SU-DHL-6 (cell line): ENCODE measurements around the gene ARHGEF4.

Experiments used
- H2AFZ ChIP-seq: fragments of 200-600 bp; sonication (generic); 2 replicates; pipeline ENCODE4 v1.6.1; 2014; ENCODE audit warnings: low read depth, mild to moderate bottlenecking, moderate library complexity, mixed read lengths, antibody characterized with exemption, low read length; ENCODE audit not compliant: severe bottlenecking
- H3F3A ChIP-seq: fragments of 200-600 bp; shearing (Covaris generic); 2 replicates; pipeline ENCODE4 v1.6.0; 2016; ENCODE audit warnings: antibody characterized with exemption, mild to moderate bottlenecking; ENCODE audit not compliant: insufficient read depth
- H3K27ac ChIP-seq: fragments of 200-600 bp; sonication (generic); 2 replicates; pipeline ENCODE4 v1.5.1; 2016; ENCODE audit warnings: low read depth, mild to moderate bottlenecking, low read length, moderate library complexity, mixed read lengths
- H3K27me3 ChIP-seq: fragments of 200-600 bp; sonication (generic), shearing (Covaris generic); 2 replicates; pipeline ENCODE4 v1.6.0; 2014; ENCODE audit warnings: mild to moderate bottlenecking, low read length
- H3K36me3 ChIP-seq: fragments of 200-600 bp; sonication (generic); 2 replicates; pipeline ENCODE4 v1.6.1; 2014; ENCODE audit warnings: mild to moderate bottlenecking, low read length, mixed read lengths
- H3K4me2 ChIP-seq: fragments of 300-600, 200-600 bp; shearing (Covaris generic), sonication (generic); 2 replicates; pipeline ENCODE4 v1.6.0; 2014; ENCODE audit warnings: low read length, low read depth, mild to moderate bottlenecking; ENCODE audit not compliant: poor library complexity, severe bottlenecking
- H3K4me3 ChIP-seq: fragments of 200-600 bp; sonication (generic); 2 replicates; pipeline ENCODE4 v1.5.1; 2014; ENCODE audit warnings: antibody characterized with exemption, low read length, mild to moderate bottlenecking, mixed read lengths; ENCODE audit not compliant: insufficient read depth, poor library complexity, severe bottlenecking
- H3K79me2 ChIP-seq: fragments of 200-600 bp; sonication (generic); 2 replicates; pipeline ENCODE4 v1.6.1; 2014; ENCODE audit warnings: mild to moderate bottlenecking, low read length, moderate library complexity; ENCODE audit not compliant: insufficient read depth
- H3K9ac ChIP-seq: fragments of 200-600 bp; sonication (generic); 2 replicates; pipeline ENCODE4 v1.7.0; 2014; ENCODE audit warnings: mild to moderate bottlenecking, low read length
- H3K9me2 ChIP-seq: fragments of 200-600 bp; sonication (generic); replicated peaks from 2 replicates; pipeline ENCODE4 v1.6.1; 2014; ENCODE audit warnings: low read length; ENCODE audit not compliant: insufficient read depth
- H3K9me3 ChIP-seq: fragments of 200-600 bp; sonication (generic); 2 replicates; pipeline ENCODE4 v1.6.1; 2014; ENCODE audit warnings: low read length, mixed read lengths; ENCODE audit not compliant: insufficient read depth
- H4K20me1 ChIP-seq: fragments of 200-600 bp; sonication (generic); 2 replicates; pipeline ENCODE4 v1.6.1; 2014; ENCODE audit warnings: low read depth, mild to moderate bottlenecking, antibody characterized with exemption, low read length, moderate library complexity, mixed read lengths
- EZH2phosphoT487 ChIP-seq: fragments of 200-600 bp; sonication (generic), shearing (Covaris generic); conservative IDR thresholded peaks from 2 replicates; pipeline ENCODE4 v1.6.1; 2018; ENCODE audit warnings: mild to moderate bottlenecking, antibody characterized with exemption, low read length, moderate library complexity, mixed read lengths
- TF ChIP-seq, protein P1 (sequence below): fragments of 200-600 bp; sonication (generic); IDR thresholded peaks from one replicate; pipeline ENCODE4 v1.5.1; 2017; ENCODE audit warnings: antibody characterized with exemption, mild to moderate bottlenecking, low read length, moderate library complexity; ENCODE audit not compliant: insufficient read depth, poor library complexity, severe bottlenecking

The ARHGEF4 gene

DNA sequence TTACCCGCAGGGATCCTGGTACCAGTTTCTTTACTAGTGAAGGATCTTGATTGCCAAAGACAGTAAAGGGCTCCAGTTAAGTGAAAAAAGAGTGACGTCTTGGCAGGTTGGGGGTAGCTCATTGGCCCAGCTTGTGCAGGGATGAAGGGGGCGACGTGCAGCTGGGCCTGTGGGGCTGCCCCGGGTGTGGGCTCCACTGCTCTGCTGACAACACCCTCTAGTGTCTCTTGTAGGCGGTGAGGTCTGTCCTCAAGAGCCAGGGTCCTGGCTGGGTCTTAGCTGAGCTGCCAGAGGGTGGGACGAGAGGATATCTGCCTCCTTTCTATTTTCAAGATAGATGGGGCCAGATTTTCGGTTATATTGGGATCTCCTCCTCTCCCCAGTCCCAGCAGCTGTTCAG lies 6.1 kb downstream of the ARHGEF4 start:
- H3K27me3 ChIP-seq: no peaks in the 10 kb centered on the region
- no peaks in the 10 kb centered on the region for H3K36me3 ChIP-seq
- H3K9me2 ChIP-seq: no peaks in the 10 kb centered on the region
- no peak overlapping the region for H3K9ac ChIP-seq
- no peak overlapping the region for H3K27ac ChIP-seq
- H4K20me1 ChIP-seq: no peaks in the 10 kb centered on the region
- no peak overlapping the region for H2AFZ ChIP-seq
- no peak overlapping the region for H3K4me3 ChIP-seq
- TF ChIP-seq EZH2phosphoT487: no peak
- TF ChIP-seq, protein P1, sequence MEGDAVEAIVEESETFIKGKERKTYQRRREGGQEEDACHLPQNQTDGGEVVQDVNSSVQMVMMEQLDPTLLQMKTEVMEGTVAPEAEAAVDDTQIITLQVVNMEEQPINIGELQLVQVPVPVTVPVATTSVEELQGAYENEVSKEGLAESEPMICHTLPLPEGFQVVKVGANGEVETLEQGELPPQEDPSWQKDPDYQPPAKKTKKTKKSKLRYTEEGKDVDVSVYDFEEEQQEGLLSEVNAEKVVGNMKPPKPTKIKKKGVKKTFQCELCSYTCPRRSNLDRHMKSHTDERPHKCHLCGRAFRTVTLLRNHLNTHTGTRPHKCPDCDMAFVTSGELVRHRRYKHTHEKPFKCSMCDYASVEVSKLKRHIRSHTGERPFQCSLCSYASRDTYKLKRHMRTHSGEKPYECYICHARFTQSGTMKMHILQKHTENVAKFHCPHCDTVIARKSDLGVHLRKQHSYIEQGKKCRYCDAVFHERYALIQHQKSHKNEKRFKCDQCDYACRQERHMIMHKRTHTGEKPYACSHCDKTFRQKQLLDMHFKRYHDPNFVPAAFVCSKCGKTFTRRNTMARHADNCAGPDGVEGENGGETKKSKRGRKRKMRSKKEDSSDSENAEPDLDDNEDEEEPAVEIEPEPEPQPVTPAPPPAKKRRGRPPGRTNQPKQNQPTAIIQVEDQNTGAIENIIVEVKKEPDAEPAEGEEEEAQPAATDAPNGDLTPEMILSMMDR: no peak
- H3F3A ChIP-seq: no peaks in the 10 kb centered on the region
- H3K79me2 ChIP-seq: no peaks in the 10 kb centered on the region
- H3K9me3 ChIP-seq: no peaks in the 10 kb centered on the region
- no peak overlapping the region for H3K4me2 ChIP-seq

DNA sequence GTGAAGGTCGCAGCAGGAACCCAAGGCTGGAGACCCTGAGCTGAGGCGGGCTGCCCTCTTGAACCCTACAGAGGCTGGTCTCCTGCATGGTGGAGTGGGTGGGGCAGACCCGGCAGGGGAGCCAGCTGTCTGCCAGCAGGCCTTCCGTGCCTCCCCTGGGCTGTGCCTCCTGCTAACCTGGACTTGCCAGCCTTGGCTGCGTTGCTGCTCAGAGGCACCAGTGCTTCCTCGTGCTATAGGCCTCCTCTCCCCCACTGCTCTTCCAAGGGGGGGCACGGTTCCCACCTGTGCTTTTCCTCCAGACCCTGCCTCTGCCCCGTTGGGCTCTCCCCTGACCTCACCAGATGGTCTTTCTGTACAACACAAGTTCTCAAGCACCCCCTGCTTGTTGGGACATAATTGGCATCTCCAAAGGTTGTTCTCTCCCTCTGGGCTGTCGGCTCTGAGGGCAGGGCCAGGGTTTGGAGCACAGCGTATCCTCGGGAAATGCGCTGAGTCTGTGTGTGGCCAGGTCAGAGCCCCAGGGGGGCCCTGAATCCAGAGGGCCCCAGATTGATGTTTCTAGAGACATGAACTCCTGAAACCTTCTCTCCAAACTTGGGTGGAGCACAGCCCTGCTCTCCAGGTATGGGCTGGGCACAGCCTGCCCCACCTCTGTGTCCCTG lies 6.7 kb downstream of the ARHGEF4 start:
- Histone ChIP-seq H3K79me2 (no peaks in the 10 kb centered on the region), H3K4me2 (no peak overlapping the region), H3K36me3 (no peaks in the 10 kb centered on the region), H3K27ac (no peak overlapping the region), H3F3A (no peaks in the 10 kb centered on the region), H3K4me3 (no peak overlapping the region), H3K27me3 (no peaks in the 10 kb centered on the region), H3K9ac (no peak overlapping the region), H3K9me2 (no peaks in the 10 kb centered on the region), H3K9me3 (no peaks in the 10 kb centered on the region), H2AFZ (no peak overlapping the region), H4K20me1 (no peaks in the 10 kb centered on the region)
- TF ChIP-seq, protein P1: no peak
- no peak for TF ChIP-seq EZH2phosphoT487

GRCh38 chr2:130844161-130844560 lies 7.4 kb downstream of the ARHGEF4 start:
- no peaks in the 10 kb centered on the region for H3K9me3 ChIP-seq
- TF ChIP-seq, protein P1: no peak
- TF ChIP-seq EZH2phosphoT487: no peak
- H3K4me3 ChIP-seq: no peak overlapping the region
- H3K27ac ChIP-seq: no peak overlapping the region
- H3F3A ChIP-seq: no peaks in the 10 kb centered on the region
- no peaks in the 10 kb centered on the region for H3K27me3 ChIP-seq
- no peaks in the 10 kb centered on the region for H4K20me1 ChIP-seq
- H2AFZ ChIP-seq: no peak overlapping the region
- H3K9ac ChIP-seq: no peak overlapping the region
- H3K79me2 ChIP-seq: no peaks in the 10 kb centered on the region
- no peak overlapping the region for H3K4me2 ChIP-seq
- H3K36me3 ChIP-seq: no peaks in the 10 kb centered on the region
- H3K9me2 ChIP-seq: no peaks in the 10 kb centered on the region
